GM20431 (cell line): ENCODE data around the gene MMP15.
"Not testable (repeated sequence)": the region's sequence is repeated elsewhere in the genome, so short reads cannot be mapped to it uniquely, and the experiment has no call there.

ENCODE experiments used
- in situ Hi-C: fragments of 300-500 bp; cut with MseI, MboI; formaldehyde crosslinking; loops from one replicate; pipeline ENCODE4 v1.15.0; 2020; ENCODE audit warnings: low sequenced_read_pairs; ENCODE audit not compliant: unreplicated experiment

Gene MMP15

DNA sequence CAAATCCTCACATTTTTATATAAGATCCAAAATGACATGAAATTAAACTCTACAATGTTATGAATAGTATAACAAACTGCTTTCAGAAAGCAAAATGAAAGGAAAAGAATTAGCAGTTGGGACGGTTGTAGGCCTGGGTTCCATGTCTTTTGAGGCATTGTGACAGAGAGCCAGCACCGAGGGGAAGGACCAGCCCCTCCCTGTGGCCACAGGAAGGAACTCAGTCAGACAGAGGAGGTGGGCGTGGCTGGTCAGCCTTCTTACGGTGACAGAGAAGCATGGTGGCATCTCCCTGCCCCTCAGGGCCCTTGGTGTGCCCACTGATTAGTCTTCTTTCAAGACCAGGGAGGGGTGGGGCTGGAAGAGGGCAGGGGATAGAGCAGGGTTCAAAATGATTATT lies 30.8 kb upstream of the MMP15 start:
- in situ Hi-C loops = loop anchor here (10.0 to 25.0 kb wide), 2 partner anchors 90 to 407 kb away; no protein-coding TSS in a partner anchor

- in situ Hi-C loops = loop anchor here (10.0 to 25.0 kb wide), 2 partner anchors 91 to 409 kb away; no protein-coding TSS in a partner anchor
Observed at GRCh38 chr16:57995721-57996405, 29.7 kb upstream of the MMP15 start.

GRCh38 chr16:57996406-57997175 lies 29.0 kb upstream of the MMP15 start:
- in situ Hi-C loops = loop anchor here (10.0 to 25.0 kb wide), 2 partner anchors 92 to 409 kb away; no protein-coding TSS in a partner anchor

DNA sequence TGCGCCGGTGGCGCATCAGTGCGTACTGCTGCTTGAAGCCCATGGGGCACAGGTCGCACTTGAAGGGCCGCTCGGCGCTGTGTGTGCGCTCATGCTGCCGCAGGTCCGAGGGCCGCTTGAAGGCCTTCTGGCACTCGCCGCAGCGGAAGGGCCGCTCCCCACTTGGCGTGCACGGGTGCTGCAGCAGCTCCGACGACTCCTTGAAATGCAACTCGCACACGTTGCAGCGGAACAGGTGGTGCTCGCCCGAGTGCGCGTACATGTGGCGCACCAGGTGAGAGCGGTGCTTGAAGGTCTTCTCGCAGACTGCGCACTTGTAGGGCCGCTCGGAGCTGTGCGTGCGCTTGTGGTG lies 28.4 kb upstream of the MMP15 start:
- in situ Hi-C loops = loop anchor here (10.0 to 25.0 kb wide), 2 partner anchors 92 to 410 kb away; no protein-coding TSS in a partner anchor

DNA sequence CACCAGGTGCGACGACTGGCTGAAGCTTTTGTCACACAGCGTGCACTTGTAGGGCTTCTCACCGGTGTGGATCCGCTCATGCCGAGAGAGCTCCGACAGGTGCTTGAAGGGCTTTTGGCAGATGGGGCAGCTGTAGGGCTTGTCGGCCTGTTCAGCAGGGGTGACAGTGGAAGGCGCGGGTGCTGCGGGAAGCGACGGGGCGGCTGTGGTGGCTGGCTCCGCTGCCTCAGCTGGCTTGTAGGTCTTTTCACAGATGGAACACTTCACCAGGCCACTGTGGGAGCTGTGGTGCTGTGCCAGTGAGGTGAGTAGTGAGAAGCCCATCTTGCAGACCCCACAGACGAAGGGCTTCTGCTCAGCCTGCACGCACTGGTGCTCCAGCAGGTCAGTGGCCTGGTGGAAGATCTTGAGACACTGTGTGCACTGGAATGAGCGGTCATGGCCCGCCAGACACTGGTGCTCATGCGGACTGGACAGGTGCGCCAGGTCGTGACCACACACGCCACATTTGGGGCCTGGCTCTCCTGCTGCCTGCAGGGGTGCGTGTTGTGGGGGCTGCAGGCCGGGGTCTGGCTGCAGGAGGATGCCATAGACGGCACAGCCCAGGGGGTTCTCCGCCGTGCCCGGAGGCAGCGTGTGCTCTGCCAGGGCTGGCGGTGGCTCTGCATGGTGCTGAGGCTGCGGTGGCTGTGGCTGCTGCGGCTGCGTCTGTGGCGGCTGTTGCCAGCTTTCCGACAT lies 27.9 kb upstream of the MMP15 start:
- in situ Hi-C loops = loop anchor here (10.0 to 25.0 kb wide), 2 partner anchors 93 to 410 kb away; no protein-coding TSS in a partner anchor

- in situ Hi-C loops = loop anchor here (10.0 to 25.0 kb wide), 2 partner anchors 94 to 411 kb away; no protein-coding TSS in a partner anchor
Observed at GRCh38 chr16:57998486-57998885, 27.1 kb upstream of the MMP15 start.

- in situ Hi-C loops = loop anchor here (10.0 to 25.0 kb wide), 2 partner anchors 94 to 412 kb away; no protein-coding TSS in a partner anchor
Observed at GRCh38 chr16:57998992-57999365, 26.6 kb upstream of the MMP15 start.

DNA sequence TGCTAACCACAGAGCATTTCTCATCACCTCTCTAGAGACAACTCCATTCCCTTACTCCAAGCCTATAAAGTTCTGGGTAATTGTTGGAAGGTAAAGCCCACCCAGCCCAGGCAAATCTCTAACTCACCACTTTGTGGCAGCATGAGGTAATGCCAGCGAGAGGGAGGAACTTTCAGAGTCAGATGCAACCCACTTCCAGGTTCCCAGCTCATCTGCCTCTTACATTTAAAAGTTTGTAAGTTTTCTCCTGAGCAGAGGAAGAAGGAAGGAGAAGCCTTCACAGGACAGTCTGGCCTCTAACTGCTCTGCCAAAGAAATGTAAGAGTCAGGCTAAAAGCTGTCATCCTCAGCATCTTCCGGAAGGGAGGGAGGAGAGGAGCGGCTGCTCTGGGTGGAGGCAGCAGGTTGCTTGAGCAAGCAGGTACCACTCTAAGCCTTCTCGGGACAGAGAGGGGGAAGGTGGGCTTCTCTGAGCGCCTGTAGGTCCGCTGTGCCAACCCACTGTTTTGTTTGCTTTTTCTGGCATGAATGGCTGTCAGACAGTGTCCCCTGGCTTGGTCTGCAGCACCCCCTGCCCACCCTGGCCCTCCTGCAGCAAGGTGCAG lies 26.1 kb upstream of the MMP15 start:
- in situ Hi-C loops = loop anchor here (10.0 to 25.0 kb wide), 2 partner anchors 95 to 412 kb away; no protein-coding TSS in a partner anchor

- in situ Hi-C loops = loop anchor here (10.0 to 25.0 kb wide), 2 partner anchors 95 to 413 kb away; no protein-coding TSS in a partner anchor
Observed at GRCh38 chr16:57999971-58000705, 25.4 kb upstream of the MMP15 start, which contains the start of gene ZNF319. TSS of gene ZNF319 (minus strand) at chr16:58000672. CDS start at chr16:57998265, 2,407 bp downstream.

- in situ Hi-C loops = no loop called here
Observed at GRCh38 chr16:58000706-58001676, 24.6 kb upstream of the MMP15 start, which contains the start of gene USB1. TSS of gene USB1 (plus strand) at chr16:58001407. CDS start at chr16:58001484, 77 bp downstream.

GRCh38 chr16:58001781-58002415 lies 23.7 kb upstream of the MMP15 start:
- in situ Hi-C loops = no loop called here

DNA sequence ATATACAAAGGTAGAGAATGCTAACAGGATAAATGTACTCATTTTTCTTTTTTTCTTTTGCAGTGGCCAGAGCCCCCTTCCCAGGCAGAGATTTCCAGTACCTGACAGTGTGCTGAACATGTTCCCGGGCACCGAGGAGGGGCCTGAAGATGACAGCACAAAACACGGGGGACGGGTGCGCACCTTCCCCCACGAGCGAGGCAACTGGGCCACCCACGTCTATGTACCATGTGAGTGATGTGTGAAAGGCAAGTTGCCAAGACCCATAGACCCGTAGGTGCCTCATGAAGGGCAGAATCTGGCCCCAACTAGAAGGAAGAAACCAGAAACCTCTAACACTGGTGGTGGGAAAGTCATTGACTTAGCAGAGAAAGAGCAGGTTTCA lies 23.1 kb upstream of the MMP15 start:
- in situ Hi-C loops = no loop called here

GRCh38 chr16:58002936-58003335 lies 22.6 kb upstream of the MMP15 start:
- in situ Hi-C loops = no loop called here

GRCh38 chr16:58004736-58005135 lies 20.8 kb upstream of the MMP15 start:
- in situ Hi-C loops = not testable (repeated sequence)

GRCh38 chr16:58009856-58010416 lies 15.6 kb upstream of the MMP15 start:
- in situ Hi-C loops = loop anchor here (10.0 kb wide), 1 partner anchor 115 kb away; no protein-coding TSS in a partner anchor

GRCh38 chr16:58010886-58011285 lies 14.7 kb upstream of the MMP15 start:
- in situ Hi-C loops = loop anchor here (10.0 kb wide), 1 partner anchor 116 kb away; no protein-coding TSS in a partner anchor

GRCh38 chr16:58011652-58012051 lies 13.9 kb upstream of the MMP15 start:
- in situ Hi-C loops = loop anchor here (10.0 kb wide), 1 partner anchor 117 kb away; no protein-coding TSS in a partner anchor
